Mucosa of descending colon (tissue), 3 donors: ENCODE results near the gene ETDC. TPM values are rescaled to one million over a fixed set of nuclear protein-coding genes. Genes with fewer than 3 reads are reported as not detected.

Source experiments
- ATAC-seq: fragments of 200-7000 bp; cut with Tn5 transposase; one replicate; pipeline ENCODE4 v1.9.1; 2020; ENCODE audit warnings: mild to moderate bottlenecking, moderate library complexity
- DNase-seq, 3 donors: peaks; one replicate each; pipeline ENCODE4 v3.0.0-alpha.2; 2020
- H3K36me3 ChIP-seq: fragments of 200-600 bp; one replicate; pipeline ENCODE4 v1.8.0; 2021; ENCODE audit warnings: low read depth, mild to moderate bottlenecking
- H3K4me1 ChIP-seq: fragments of 200-600 bp; one replicate; pipeline ENCODE4 v1.8.0; 2021; ENCODE audit warnings: low read depth, mild to moderate bottlenecking
- H3K4me3 ChIP-seq: fragments of 200-600 bp; one replicate; pipeline ENCODE4 v1.8.0; 2021; ENCODE audit warnings: mild to moderate bottlenecking
- H3K9me3 ChIP-seq: fragments of 200-600 bp; one replicate; pipeline ENCODE4 v1.8.0; 2021; ENCODE audit warnings: mild to moderate bottlenecking
- intact Hi-C, 2 donors: fragments of 100-400 bp; cut with DNase I in 1 of 2; cut with micrococcal nuclease in 1 of 2; formaldehyde crosslinking; loops; one replicate each; pipeline versions ENCODE4 v1.11.0 to v1.11.1; 2022; cut with DNase I, micrococcal nuclease
- total RNA-seq, 3 donors: library from RNA; stranded (reverse); fragmentation: NEBNext Ultra II Directional in 2 of 3; extraction: Animal tissue kit (Norgen Biotek cat#: 25700) in 2 of 3; gene quantifications; one replicate each; pipeline versions ENCODE4 v1.2.1 to v1.2.4, GENCODE V29; 2021 to 2023
- TF ChIP-seq, protein P1 (sequence below): fragments of 200-600 bp; IDR thresholded peaks from one replicate; pipeline ENCODE4 v1.8.0; 2022; ENCODE audit warnings: antibody characterized with exemption, mild to moderate bottlenecking
- donor health status: DM: no; HTN: no; CAD: no; lungs with moderate emphysema.
- donor health status: DM: no; HTN: no; CAD: no.
- donor health status: DM: no; HTN: yes; CAD: no.

ETDC gene
- total RNA-seq, 3 donors from 2014 or later: not detected

DNA sequence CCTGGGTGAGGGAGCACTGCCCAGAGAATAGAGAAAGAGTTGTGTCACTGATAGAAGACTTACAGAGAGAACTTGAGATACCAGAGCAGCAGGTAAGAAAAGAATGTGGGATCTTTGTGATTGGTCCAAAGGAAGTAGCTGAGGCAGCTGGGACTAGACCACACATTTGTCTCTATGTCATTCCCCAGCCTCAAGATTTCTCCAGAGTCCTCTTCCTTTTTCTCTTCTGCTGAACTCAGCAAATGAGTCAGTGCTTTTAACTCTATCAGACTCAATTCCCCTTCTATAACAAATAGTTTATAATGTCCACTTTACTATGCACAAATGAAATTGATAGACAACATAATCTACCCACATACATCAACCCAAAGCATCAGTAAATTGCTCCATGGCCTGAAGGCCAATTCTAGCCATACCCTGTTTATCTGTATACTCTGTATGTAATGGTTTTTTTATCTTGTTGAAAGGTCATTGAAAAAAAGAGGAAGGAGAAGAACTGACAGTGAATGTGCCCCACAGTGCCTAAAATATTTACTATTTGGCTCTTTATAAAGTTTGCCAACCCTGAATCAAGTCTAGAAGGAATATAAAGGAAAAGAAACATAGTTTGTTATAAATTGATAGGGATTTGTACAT lies 38.2 kb downstream of the ETDC start:
- no peak overlapping the region for H3K4me3 ChIP-seq

DNA sequence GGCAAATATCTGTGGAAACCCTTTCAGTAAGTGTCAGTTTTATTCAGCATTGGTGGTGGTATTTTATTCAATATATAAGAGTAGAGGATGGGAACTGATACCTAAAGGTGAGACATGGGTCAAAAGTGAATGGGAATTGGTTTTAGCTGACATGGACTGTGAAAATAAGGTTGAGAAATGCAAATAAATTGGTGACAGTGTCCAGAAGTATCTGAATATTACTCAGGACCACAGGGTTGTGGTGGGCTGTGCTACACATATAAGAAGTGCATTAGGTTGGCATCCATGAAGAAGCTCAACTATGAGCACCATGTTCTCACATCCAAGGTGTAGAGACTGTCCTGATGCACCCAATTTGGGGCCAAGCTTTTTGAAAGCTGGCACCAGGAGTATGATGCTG lies 45.0 kb downstream of the ETDC start:
- intact Hi-C loops: no loop called here
- no peak overlapping the region for H3K4me3 ChIP-seq
- H3K4me1 ChIP-seq: no peaks in the 10 kb centered on the region
- TF ChIP-seq, protein P1, sequence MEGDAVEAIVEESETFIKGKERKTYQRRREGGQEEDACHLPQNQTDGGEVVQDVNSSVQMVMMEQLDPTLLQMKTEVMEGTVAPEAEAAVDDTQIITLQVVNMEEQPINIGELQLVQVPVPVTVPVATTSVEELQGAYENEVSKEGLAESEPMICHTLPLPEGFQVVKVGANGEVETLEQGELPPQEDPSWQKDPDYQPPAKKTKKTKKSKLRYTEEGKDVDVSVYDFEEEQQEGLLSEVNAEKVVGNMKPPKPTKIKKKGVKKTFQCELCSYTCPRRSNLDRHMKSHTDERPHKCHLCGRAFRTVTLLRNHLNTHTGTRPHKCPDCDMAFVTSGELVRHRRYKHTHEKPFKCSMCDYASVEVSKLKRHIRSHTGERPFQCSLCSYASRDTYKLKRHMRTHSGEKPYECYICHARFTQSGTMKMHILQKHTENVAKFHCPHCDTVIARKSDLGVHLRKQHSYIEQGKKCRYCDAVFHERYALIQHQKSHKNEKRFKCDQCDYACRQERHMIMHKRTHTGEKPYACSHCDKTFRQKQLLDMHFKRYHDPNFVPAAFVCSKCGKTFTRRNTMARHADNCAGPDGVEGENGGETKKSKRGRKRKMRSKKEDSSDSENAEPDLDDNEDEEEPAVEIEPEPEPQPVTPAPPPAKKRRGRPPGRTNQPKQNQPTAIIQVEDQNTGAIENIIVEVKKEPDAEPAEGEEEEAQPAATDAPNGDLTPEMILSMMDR: no peak
- no peaks in the 10 kb centered on the region for H3K9me3 ChIP-seq
- DNase-seq (no peak), ATAC-seq (no peak)
- no peaks in the 10 kb centered on the region for H3K36me3 ChIP-seq

More for the DNA sequence above, 38.2 kb downstream of the ETDC start:
- ATAC-seq: no peak
- TF ChIP-seq, protein P1: no peak
- H3K9me3 ChIP-seq: no peaks in the 10 kb centered on the region
- intact Hi-C loops: no loop called here
- no peaks in the 10 kb centered on the region for H3K36me3 ChIP-seq
- H3K4me1 ChIP-seq: no peaks in the 10 kb centered on the region
- no peak for DNase-seq

Other genes with a start within 250 kb of the ETDC start
- 1 to 10 TPM in 2 of 3 donors, under 1 TPM in 1; 0.75 to 2.2 (median 1.1) TPM for gene SMIM10L2B, start 210.8 kb upstream of the ETDC start, total RNA-seq
- gene ETDB, start 189.0 kb upstream of the ETDC start, total RNA-seq: not detected
- gene CT55, start 138.1 kb upstream of the ETDC start, total RNA-seq: not detected
- gene ETDA, start 57.4 kb upstream of the ETDC start, total RNA-seq: not detected
- 10 to 100 TPM in 1 of 3 donors, 1 to 10 TPM in 2; 8.4 to 10.4 (median 8.4) TPM for gene ZNF75D, start 34.6 kb downstream of the ETDC start, total RNA-seq
- 1 to 10 TPM; 2.8 to 5.5 (median 3.6) TPM for gene ZNF449, start 35.3 kb downstream of the ETDC start, total RNA-seq
- 1 to 10 TPM in 1 of 3 donors, under 1 TPM in 2; 0.39 to 1.1 (median 0.58) TPM for gene SMIM10L2A, start 112.5 kb downstream of the ETDC start, total RNA-seq
- gene INTS6L, start 211.2 kb downstream of the ETDC start, total RNA-seq: 10 to 100 TPM; 14.2 to 19.8 (median 15.0) TPM